HepG2 (cell line): Measurements from ENCODE around the gene PML. TPM values are rescaled to one million over a fixed set of nuclear protein-coding genes. Genes with fewer than 3 reads are reported as not detected.

Source experiments
- DMTF1 ChIP-seq: sonication (generic); formaldehyde crosslinking; IDR thresholded peaks from 2 replicates; pipeline ENCODE4 v1.4.0; 2020; ENCODE audit warnings: mild to moderate bottlenecking, missing genetic modification reagents
- FOXP4 ChIP-seq: sonication (generic); formaldehyde crosslinking; IDR thresholded peaks from 2 replicates; pipeline ENCODE4 v1.4.0; 2020; ENCODE audit warnings: missing genetic modification reagents
- GPN1 ChIP-seq: sonication (generic); formaldehyde crosslinking; IDR thresholded peaks from 2 replicates; pipeline ENCODE4 v1.5.1; 2020; ENCODE audit warnings: missing genetic modification reagents, borderline replicate concordance
- HOXA5 ChIP-seq: sonication (generic); formaldehyde crosslinking; IDR thresholded peaks from 2 replicates; pipeline ENCODE4 v1.4.0; 2020; ENCODE audit warnings: missing genetic modification reagents
- IRF2 ChIP-seq: IDR thresholded peaks from 2 replicates; pipeline ENCODE4 v1.6.1; 2018; ENCODE audit warnings: missing genetic modification reagents, missing compliant biosample characterization
- IRX3 ChIP-seq: sonication (generic); formaldehyde crosslinking; IDR thresholded peaks from 2 replicates; pipeline ENCODE4 v1.8.1; 2023; ENCODE audit warnings: mild to moderate bottlenecking, low read depth, missing genetic modification reagents, borderline replicate concordance
- KAT7 ChIP-seq: IDR thresholded peaks from 2 replicates; pipeline ENCODE4 v1.6.1; 2018; ENCODE audit warnings: borderline replicate concordance, missing compliant biosample characterization
- KDM5B ChIP-seq: sonication (generic); formaldehyde crosslinking; IDR thresholded peaks from 2 replicates; pipeline ENCODE4 v1.4.0; 2020; ENCODE audit warnings: missing genetic modification reagents, mild to moderate bottlenecking, borderline replicate concordance
- MLX ChIP-seq: IDR thresholded peaks from 2 replicates; pipeline ENCODE4 v1.6.1; 2016
- NCOR1 ChIP-seq: fragments of 200-600 bp; sonication (generic); IDR thresholded peaks from 2 replicates; pipeline ENCODE4 v1.7.0; 2017; ENCODE audit warnings: antibody characterized with exemption, low read length, borderline replicate concordance
- NFIB ChIP-seq: sonication (generic); formaldehyde crosslinking; IDR thresholded peaks from 2 replicates; pipeline ENCODE4 v1.9.0; 2021; ENCODE audit warnings: missing genetic modification reagents, mild to moderate bottlenecking, borderline replicate concordance
- PAF1 ChIP-seq: IDR thresholded peaks from 2 replicates; pipeline ENCODE4 v1.6.1; 2016; ENCODE audit warnings: missing genetic modification reagents, missing compliant biosample characterization
- POGZ ChIP-seq: sonication (generic); formaldehyde crosslinking; IDR thresholded peaks from 2 replicates; pipeline ENCODE4 v1.4.0; 2020; ENCODE audit warnings: mild to moderate bottlenecking, missing genetic modification reagents
- RBM39 ChIP-seq: fragments of 200-400 bp; formaldehyde crosslinking; IDR thresholded peaks from one replicate; pipeline ENCODE4 v1.6.1; 2018; ENCODE audit warnings: antibody characterized with exemption, mild to moderate bottlenecking, low read depth, low read length; ENCODE audit not compliant: poor library complexity, severe bottlenecking
- RCOR2 ChIP-seq: IDR thresholded peaks from 2 replicates; pipeline ENCODE4 v1.6.1; 2016; ENCODE audit warnings: missing biosample characterization, missing genetic modification reagents
- RFXANK ChIP-seq: IDR thresholded peaks from 2 replicates; pipeline ENCODE4 v1.6.1; 2016
- SKI ChIP-seq: fragments of 450-650 bp; IDR thresholded peaks from one replicate; pipeline ENCODE4 v1.6.1; 2018; ENCODE audit warnings: mild to moderate bottlenecking; ENCODE audit not compliant: partially characterized antibody
- SNAPC2 ChIP-seq: sonication (generic); formaldehyde crosslinking; IDR thresholded peaks from 2 replicates; pipeline ENCODE4 v1.8.1; 2022; ENCODE audit warnings: mild to moderate bottlenecking, missing genetic modification reagents
- ZNF225 ChIP-seq: sonication (generic); formaldehyde crosslinking; IDR thresholded peaks from 2 replicates; pipeline ENCODE4 v1.4.0; 2020; ENCODE audit warnings: mild to moderate bottlenecking, missing genetic modification reagents
- ZNF513 ChIP-seq: sonication (generic); formaldehyde crosslinking; conservative IDR thresholded peaks from 2 replicates; pipeline ENCODE4 v1.5.0; 2020; ENCODE audit warnings: missing genetic modification reagents
- ZNF543 ChIP-seq: sonication (generic); formaldehyde crosslinking; IDR thresholded peaks from 2 replicates; pipeline ENCODE4 v1.4.0; 2020; ENCODE audit warnings: mild to moderate bottlenecking, missing genetic modification reagents
- ZNF549 ChIP-seq: sonication (generic); formaldehyde crosslinking; IDR thresholded peaks from 2 replicates; pipeline ENCODE4 v1.5.0; 2020; ENCODE audit warnings: missing genetic modification reagents
- ZNF562 ChIP-seq: sonication (generic); formaldehyde crosslinking; IDR thresholded peaks from 2 replicates; pipeline ENCODE4 v1.8.0; 2022; ENCODE audit warnings: missing genetic modification reagents, borderline replicate concordance
- ZSCAN22 ChIP-seq: sonication (generic); formaldehyde crosslinking; IDR thresholded peaks from 2 replicates; pipeline ENCODE4 v1.4.0; 2020; ENCODE audit warnings: mild to moderate bottlenecking, missing genetic modification reagents
- ZSCAN30 ChIP-seq: sonication (generic); formaldehyde crosslinking; IDR thresholded peaks from 2 replicates; pipeline ENCODE4 v1.5.0; 2020; ENCODE audit warnings: mild to moderate bottlenecking, missing genetic modification reagents
- polyA plus RNA-seq, 8 experiments: library from polyadenylated mRNA; depleted of rRNA in 3 of 8; stranded (reverse) in 7 of 8; unstranded in 1 of 8; fragments of >200 nt; fragmentation: Illumina TruSeq in 4 of 8; extraction: Trizol in 4 of 8; gene quantifications; 2 replicates each; pipeline versions ENCODE4 v1.2.1 to v1.2.3, GENCODE V29; 2011 to 2016; ENCODE audit warnings: low read depth in 4 of 8, missing spikeins in 1 of 8, mixed read lengths in 1 of 8; ENCODE audit not compliant: insufficient read depth in 1 of 8
- total RNA-seq, 5 experiments: library from RNA; depleted of rRNA; stranded (reverse); fragments of >200 nt; fragmentation: Illumina TruSeq; extraction: Trizol; gene quantifications; 2 replicates each; pipeline ENCODE4 v1.2.3, GENCODE V29; 2016; ENCODE audit warnings: low read depth in 1 of 5

Gene PML
- total and polyA plus RNA-seq, 2 of the 13 experiments (the other 11 are each of a cell fraction or from before 2014, with no cell fraction given) = 2.9 to 3.9 TPM

- no peak for TF ChIP-seq ZSCAN22 (CRISPR knock-in tag)
- TF ChIP-seq KDM5B (CRISPR knock-in tag) = no peak; the same call in 1 of the 2 replicates
- no peak for TF ChIP-seq ZNF549 (CRISPR knock-in tag)
- TF ChIP-seq GPN1 (CRISPR knock-in tag) = no peak
- peak; percentile 81; the same call in 1 of the 2 replicates for TF ChIP-seq RFXANK (CRISPR knock-in tag)
- no peak for TF ChIP-seq ZNF562 (CRISPR knock-in tag)
- no peak for TF ChIP-seq IRX3
- TF ChIP-seq ZNF225 (CRISPR knock-in tag) = no peak
- no peak for TF ChIP-seq SNAPC2 (CRISPR knock-in tag)
- TF ChIP-seq MLX (CRISPR knock-in tag) = no peak
- TF ChIP-seq POGZ = peak; percentile 88
- TF ChIP-seq PAF1 (CRISPR knock-in tag) = no peak
- TF ChIP-seq DMTF1 (CRISPR knock-in tag) = no peak
- TF ChIP-seq NFIB (CRISPR knock-in tag) = no peak
- TF ChIP-seq ZNF543 = 0 out of 2 replicates have a peak, but pooled peaks have one; percentile 60
- no peak for TF ChIP-seq RCOR2 (CRISPR knock-in tag)
- TF ChIP-seq SKI = no peak
- peak; percentile 54; the same call in 1 of the 2 replicates for TF ChIP-seq KAT7 (CRISPR knock-in tag)
- TF ChIP-seq FOXP4 (CRISPR knock-in tag) = no peak
- no peak for TF ChIP-seq RBM39
- no peak for TF ChIP-seq HOXA5 (CRISPR knock-in tag)
- TF ChIP-seq ZNF513 (CRISPR knock-in tag) = no peak
- TF ChIP-seq NCOR1 = no peak
- TF ChIP-seq IRF2 = peak; percentile 55; the same call in 1 of the 2 replicates
- TF ChIP-seq ZSCAN30 (CRISPR knock-in tag) = no peak
These were observed 2.6 kb upstream of the PML start, which contains the start of gene STOML1 (continued) for GRCh38 chr15:73991726-73992593.
